ENCODE results near the gene RTN4R. TPM values are rescaled to one million over a fixed set of nuclear protein-coding genes. Genes with fewer than 3 reads are reported as not detected.
"Not testable (repeated sequence)": the region's sequence is repeated elsewhere in the genome, so short reads cannot be mapped to it uniquely, and the experiment has no call there.

The RTN4R gene
- total RNA-seq, 1 experiment from 2014 or later = 0.30 TPM

GRCh38 chr22:20284471-20285086, 16.5 kb upstream of the RTN4R start:
- H2AFZ ChIP-seq (ENCODE audit: low read length) = no peak overlapping the region
- no peak overlapping the region for H3K9ac ChIP-seq (ENCODE audit: low read length)
- no peaks in the 10 kb centered on the region for H3K4me1 ChIP-seq (ENCODE audit: low read length)
- no peaks in the 10 kb centered on the region for H3K9me2 ChIP-seq (replicated peaks; ENCODE audit: insufficient read depth, low read length)
- no peaks in the 10 kb centered on the region for H3K27me3 ChIP-seq (ENCODE audit: low read length)
- no peaks in the 10 kb centered on the region for H3K36me3 ChIP-seq (ENCODE audit: insufficient read depth, low read length)
- no peak overlapping the region for H3K27ac ChIP-seq (ENCODE audit: low read length)
- H4K20me1 ChIP-seq (ENCODE audit: insufficient read depth, low read depth, low read length) = no peaks in the 10 kb centered on the region
- no peak overlapping the region for H3K4me2 ChIP-seq (ENCODE audit: low read depth, low read length, poor library complexity, severe bottlenecking)
- no peaks in the 10 kb centered on the region for H3K79me2 ChIP-seq (ENCODE audit: low read length)
- H3K9me3 ChIP-seq (ENCODE audit: low read length) = no peaks in the 10 kb centered on the region
- no peak for DNase-seq
- H3K4me3 ChIP-seq (ENCODE audit: low read length) = no peak overlapping the region

GRCh38 chr22:20283674-20284066, 15.6 kb upstream of the RTN4R start:
- Histone ChIP-seq H3K27ac (ENCODE audit: low read length) (no peak overlapping the region), H3K9me2 (replicated peaks; ENCODE audit: insufficient read depth, low read length) (no peaks in the 10 kb centered on the region), H3K36me3 (ENCODE audit: insufficient read depth, low read length) (no peaks in the 10 kb centered on the region), H3K4me3 (ENCODE audit: low read length) (no peak overlapping the region), H3K9me3 (ENCODE audit: low read length) (no peaks in the 10 kb centered on the region), H3K9ac (ENCODE audit: low read length) (no peak overlapping the region), H3K27me3 (ENCODE audit: low read length) (no peaks in the 10 kb centered on the region), H3K79me2 (ENCODE audit: low read length) (no peaks in the 10 kb centered on the region), H4K20me1 (ENCODE audit: insufficient read depth, low read depth, low read length) (no peaks in the 10 kb centered on the region), H3K4me1 (ENCODE audit: low read length) (no peaks in the 10 kb centered on the region), H2AFZ (ENCODE audit: low read length) (no peak overlapping the region), H3K4me2 (ENCODE audit: low read depth, low read length, poor library complexity, severe bottlenecking) (no peak overlapping the region)
- DNase-seq = no peak

- Histone ChIP-seq H3K9ac (ENCODE audit: low read length) (no peak overlapping the region), H2AFZ (ENCODE audit: low read length) (no peak overlapping the region), H3K79me2 (ENCODE audit: low read length) (no peaks in the 10 kb centered on the region), H3K9me3 (ENCODE audit: low read length) (no peaks in the 10 kb centered on the region), H3K36me3 (ENCODE audit: insufficient read depth, low read length) (no peaks in the 10 kb centered on the region), H3K9me2 (replicated peaks; ENCODE audit: insufficient read depth, low read length) (no peaks in the 10 kb centered on the region), H3K4me3 (ENCODE audit: low read length) (no peak overlapping the region), H3K27ac (ENCODE audit: low read length) (no peak overlapping the region), H3K27me3 (ENCODE audit: low read length) (no peaks in the 10 kb centered on the region), H3K4me1 (ENCODE audit: low read length) (no peaks in the 10 kb centered on the region), H3K4me2 (ENCODE audit: low read depth, low read length, poor library complexity, severe bottlenecking) (no peak overlapping the region), H4K20me1 (ENCODE audit: insufficient read depth, low read depth, low read length) (no peaks in the 10 kb centered on the region)
- DNase-seq = no peak
Observed at GRCh38 chr22:20282901-20283673, 15.0 kb upstream of the RTN4R start.

- H3K4me2 ChIP-seq (ENCODE audit: low read depth, low read length, poor library complexity, severe bottlenecking) = no peak overlapping the region
- H3K4me1 ChIP-seq (ENCODE audit: low read length) = no peaks in the 10 kb centered on the region
- H3K9me2 ChIP-seq (replicated peaks; ENCODE audit: insufficient read depth, low read length) = no peaks in the 10 kb centered on the region
- no peaks in the 10 kb centered on the region for H3K79me2 ChIP-seq (ENCODE audit: low read length)
- no peak overlapping the region for H3K9ac ChIP-seq (ENCODE audit: low read length)
- no peak overlapping the region for H2AFZ ChIP-seq (ENCODE audit: low read length)
- no peak overlapping the region for H3K4me3 ChIP-seq (ENCODE audit: low read length)
- no peak overlapping the region for H3K27ac ChIP-seq (ENCODE audit: low read length)
- DNase-seq = no peak
- H3K27me3 ChIP-seq (ENCODE audit: low read length) = no peaks in the 10 kb centered on the region
- no peaks in the 10 kb centered on the region for H3K9me3 ChIP-seq (ENCODE audit: low read length)
- no peaks in the 10 kb centered on the region for H3K36me3 ChIP-seq (ENCODE audit: insufficient read depth, low read length)
- H4K20me1 ChIP-seq (ENCODE audit: insufficient read depth, low read depth, low read length) = no peaks in the 10 kb centered on the region
Observed at GRCh38 chr22:20281891-20282290, 13.8 kb upstream of the RTN4R start.

GRCh38 chr22:20281473-20281872, 13.4 kb upstream of the RTN4R start:
- H3K9ac ChIP-seq (ENCODE audit: low read length); DNase-seq; H2AFZ ChIP-seq (ENCODE audit: low read length); H3K36me3 ChIP-seq (ENCODE audit: insufficient read depth, low read length); H3K4me1 ChIP-seq (ENCODE audit: low read length); H3K27ac ChIP-seq (ENCODE audit: low read length); H3K27me3 ChIP-seq (ENCODE audit: low read length); H3K79me2 ChIP-seq (ENCODE audit: low read length); H3K4me2 ChIP-seq (ENCODE audit: low read depth, low read length, poor library complexity, severe bottlenecking); H3K4me3 ChIP-seq (ENCODE audit: low read length); H3K9me3 ChIP-seq (ENCODE audit: low read length); H3K9me2 ChIP-seq (replicated peaks; ENCODE audit: insufficient read depth, low read length); H4K20me1 ChIP-seq (ENCODE audit: insufficient read depth, low read depth, low read length): not testable (repeated sequence)

- H3K9me3 ChIP-seq (ENCODE audit: low read length) = no peaks in the 10 kb centered on the region
Observed at GRCh38 chr22:20280866-20281265, 12.7 kb upstream of the RTN4R start.

GRCh38 chr22:20280163-20280562, 12.0 kb upstream of the RTN4R start:
- not testable (repeated sequence) for H3K36me3 ChIP-seq (ENCODE audit: insufficient read depth, low read length); H3K27me3 ChIP-seq (ENCODE audit: low read length); H3K9ac ChIP-seq (ENCODE audit: low read length); H3K9me3 ChIP-seq (ENCODE audit: low read length); H4K20me1 ChIP-seq (ENCODE audit: insufficient read depth, low read depth, low read length); DNase-seq; H3K4me3 ChIP-seq (ENCODE audit: low read length); H3K4me2 ChIP-seq (ENCODE audit: low read depth, low read length, poor library complexity, severe bottlenecking); H3K27ac ChIP-seq (ENCODE audit: low read length); H3K9me2 ChIP-seq (replicated peaks; ENCODE audit: insufficient read depth, low read length); H3K79me2 ChIP-seq (ENCODE audit: low read length); H3K4me1 ChIP-seq (ENCODE audit: low read length); H2AFZ ChIP-seq (ENCODE audit: low read length)

More at GRCh38 chr22:20280866-20281265, 12.7 kb upstream of the RTN4R start:
- H3K4me2 ChIP-seq (ENCODE audit: low read depth, low read length, poor library complexity, severe bottlenecking) = no peak overlapping the region
- no peaks in the 10 kb centered on the region for H3K9me2 ChIP-seq (replicated peaks; ENCODE audit: insufficient read depth, low read length)
- no peak for DNase-seq
- no peaks in the 10 kb centered on the region for H3K79me2 ChIP-seq (ENCODE audit: low read length)
- H3K27ac ChIP-seq (ENCODE audit: low read length) = no peak overlapping the region
- H2AFZ ChIP-seq (ENCODE audit: low read length) = no peak overlapping the region
- H4K20me1 ChIP-seq (ENCODE audit: insufficient read depth, low read depth, low read length) = no peaks in the 10 kb centered on the region
- H3K4me3 ChIP-seq (ENCODE audit: low read length) = no peak overlapping the region
- no peaks in the 10 kb centered on the region for H3K4me1 ChIP-seq (ENCODE audit: low read length)
- no peaks in the 10 kb centered on the region for H3K36me3 ChIP-seq (ENCODE audit: insufficient read depth, low read length)
- H3K27me3 ChIP-seq (ENCODE audit: low read length) = no peaks in the 10 kb centered on the region
- no peak overlapping the region for H3K9ac ChIP-seq (ENCODE audit: low read length)

GRCh38 chr22:20279662-20280134, 11.6 kb upstream of the RTN4R start:
- DNase-seq = no peak
- Histone ChIP-seq H3K9ac (ENCODE audit: low read length) (no peak overlapping the region), H3K79me2 (ENCODE audit: low read length) (no peaks in the 10 kb centered on the region), H4K20me1 (ENCODE audit: insufficient read depth, low read depth, low read length) (no peaks in the 10 kb centered on the region), H3K4me3 (ENCODE audit: low read length) (no peak overlapping the region), H2AFZ (ENCODE audit: low read length) (no peak overlapping the region), H3K4me1 (ENCODE audit: low read length) (no peaks in the 10 kb centered on the region), H3K27me3 (ENCODE audit: low read length) (no peaks in the 10 kb centered on the region), H3K4me2 (ENCODE audit: low read depth, low read length, poor library complexity, severe bottlenecking) (no peak overlapping the region), H3K27ac (ENCODE audit: low read length) (no peak overlapping the region), H3K9me2 (replicated peaks; ENCODE audit: insufficient read depth, low read length) (no peaks in the 10 kb centered on the region), H3K9me3 (ENCODE audit: low read length) (no peaks in the 10 kb centered on the region), H3K36me3 (ENCODE audit: insufficient read depth, low read length) (no peaks in the 10 kb centered on the region)

Measured in Karpas-422 (cell line).